NCI-H2081 (cell line): ENCODE measurements around the gene SP4.

Experiments used
- DNase-seq, 2 experiments: peaks; one replicate each; lab custom pipeline; 2025; lab: John Stamatoyannopoulos, UW

Gene SP4

DNA sequence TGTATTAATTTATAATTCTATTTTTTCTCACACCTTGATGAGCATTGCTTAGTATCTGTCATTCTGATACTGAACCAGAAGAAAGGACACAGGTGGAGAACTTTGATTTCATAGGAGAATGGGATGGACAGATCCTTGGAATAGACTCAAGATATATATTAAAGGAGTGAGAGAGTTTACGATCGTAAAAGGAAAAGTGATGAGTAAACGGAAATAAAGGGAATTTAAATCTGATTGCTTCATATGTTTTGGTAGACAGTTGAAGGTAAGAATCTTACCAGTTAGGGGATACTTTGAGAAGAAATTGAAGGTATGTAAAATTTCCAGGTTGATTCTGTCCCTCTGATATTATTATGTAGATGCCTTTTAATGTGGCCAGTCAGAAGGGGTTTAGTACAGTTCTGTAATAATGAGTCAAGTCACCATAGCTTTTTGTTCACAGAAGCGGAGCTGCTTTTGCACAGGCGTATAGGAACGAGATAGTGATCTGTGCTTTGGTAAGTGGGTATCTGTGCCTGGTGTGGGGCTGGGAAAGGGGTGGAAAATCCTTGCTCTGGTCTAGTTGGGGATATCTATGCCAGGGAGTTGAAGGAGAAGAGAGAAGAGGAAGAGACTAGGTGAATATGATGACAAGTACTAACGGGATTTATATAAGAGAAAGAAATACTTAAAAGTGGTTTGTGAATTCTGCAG, 15.4 kb downstream of the SP4 start:
- DNase-seq: no peak

GRCh38 chr7:21448974-21449373, 21.1 kb downstream of the SP4 start:
- no peak for DNase-seq

DNA sequence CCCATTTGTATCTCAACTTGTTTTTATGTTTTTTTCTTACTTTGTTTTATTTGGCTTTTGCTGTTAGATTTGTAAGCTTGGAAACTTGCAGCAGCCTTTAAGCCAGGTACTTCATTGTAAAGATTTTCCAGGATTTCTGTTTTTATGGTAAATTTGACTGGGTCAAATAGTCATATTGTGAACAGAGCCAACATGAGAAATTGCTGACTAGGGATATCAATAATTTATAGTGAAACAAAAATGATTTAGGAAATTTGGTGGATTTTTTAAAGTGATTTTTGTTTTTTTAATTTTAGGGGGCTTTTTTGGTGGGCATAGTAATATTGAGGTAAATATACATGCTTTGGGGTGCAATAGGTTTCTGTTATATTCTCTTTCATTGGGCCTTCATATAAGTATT, 22.2 kb downstream of the SP4 start:
- DNase-seq: no peak

- DNase-seq: no peak
These were observed 23.1 kb downstream of the SP4 start for GRCh38 chr7:21450941-21451340.

DNA sequence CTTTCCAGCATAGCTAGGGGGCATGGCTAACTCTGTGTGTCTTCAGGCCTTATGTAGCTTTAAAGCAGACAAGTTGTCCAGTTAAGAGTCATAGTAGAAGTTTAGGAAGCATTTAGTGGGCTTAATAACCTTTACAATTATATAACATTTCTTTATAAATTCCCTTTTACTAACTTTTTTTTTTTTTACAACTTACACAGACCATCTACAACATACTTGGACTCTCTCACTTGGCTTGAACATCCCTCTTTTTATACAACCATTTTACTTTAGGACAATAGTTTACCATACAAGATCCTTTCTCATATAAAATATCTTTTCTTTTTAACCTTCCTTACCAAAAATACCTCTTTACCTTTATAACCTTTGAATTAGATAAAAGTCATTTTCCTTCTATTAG, 26.3 kb downstream of the SP4 start:
- DNase-seq: no peak

DNA sequence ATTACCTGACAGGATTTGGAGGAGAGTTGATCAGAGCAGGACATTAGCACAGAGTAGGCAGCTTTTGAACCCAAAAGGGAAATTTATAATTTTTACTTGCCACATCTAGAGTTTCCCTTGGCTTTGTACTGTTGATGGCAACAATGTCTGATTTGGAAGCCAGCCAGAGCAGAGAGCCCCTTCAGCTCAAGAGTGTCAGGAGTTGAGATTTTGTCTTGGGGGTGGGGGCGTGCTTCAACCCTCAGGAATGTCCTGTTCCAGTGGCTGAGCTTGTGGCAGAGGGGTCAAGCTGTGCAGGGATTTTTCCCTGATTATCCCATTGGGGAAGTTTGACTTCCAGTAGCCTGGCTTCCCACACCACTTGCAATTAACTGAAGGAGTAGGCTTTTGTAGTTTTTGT, 27.0 kb downstream of the SP4 start:
- no peak for DNase-seq

DNA sequence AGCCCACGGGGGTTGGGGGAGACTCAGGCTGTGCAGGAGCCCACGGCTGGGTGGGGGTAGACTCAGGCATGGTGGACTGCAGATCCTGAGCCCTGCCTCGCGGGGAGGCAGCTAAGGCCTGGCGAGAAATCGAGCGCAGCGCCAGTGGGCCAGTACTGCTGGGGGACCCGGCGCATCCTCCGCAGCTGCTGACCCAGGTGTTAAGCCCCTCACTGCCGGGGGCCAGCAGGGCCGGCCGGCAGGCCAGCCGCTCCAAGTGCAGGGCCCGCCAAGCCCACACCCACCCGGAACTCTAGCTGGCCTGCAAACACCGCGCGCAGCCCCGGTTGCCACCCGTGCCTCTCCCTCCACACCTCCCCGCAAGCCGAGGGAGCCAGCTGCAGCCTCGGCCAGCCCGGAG, 33.4 kb downstream of the SP4 start:
- DNase-seq: no peak

GRCh38 chr7:21462081-21462480, 34.2 kb downstream of the SP4 start:
- DNase-seq: no peak

- DNase-seq: no peak
These were observed 35.6 kb downstream of the SP4 start for GRCh38 chr7:21463524-21463923.

DNA sequence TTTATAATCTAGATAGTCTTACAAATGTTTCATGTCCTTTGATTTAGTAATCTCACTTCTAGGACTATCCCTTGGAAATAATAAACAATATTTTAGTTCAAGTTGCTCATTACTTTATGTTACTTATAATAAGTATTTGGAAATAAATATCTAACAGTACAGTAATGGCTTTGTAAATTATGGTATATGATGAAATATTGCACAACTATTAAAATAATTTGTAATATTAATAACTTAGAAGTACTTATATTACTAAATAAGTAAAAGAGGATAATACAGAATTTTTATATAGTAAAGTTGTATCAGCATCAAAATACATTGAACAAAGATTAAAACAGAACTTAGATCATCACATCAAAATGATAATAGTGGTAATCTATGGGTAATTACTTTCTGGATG, 41.1 kb downstream of the SP4 start:
- DNase-seq: no peak

- no peak for DNase-seq
These were observed 42.0 kb downstream of the SP4 start for GRCh38 chr7:21469894-21470293.

GRCh38 chr7:21472029-21472428, 44.1 kb downstream of the SP4 start:
- no peak for DNase-seq

DNA sequence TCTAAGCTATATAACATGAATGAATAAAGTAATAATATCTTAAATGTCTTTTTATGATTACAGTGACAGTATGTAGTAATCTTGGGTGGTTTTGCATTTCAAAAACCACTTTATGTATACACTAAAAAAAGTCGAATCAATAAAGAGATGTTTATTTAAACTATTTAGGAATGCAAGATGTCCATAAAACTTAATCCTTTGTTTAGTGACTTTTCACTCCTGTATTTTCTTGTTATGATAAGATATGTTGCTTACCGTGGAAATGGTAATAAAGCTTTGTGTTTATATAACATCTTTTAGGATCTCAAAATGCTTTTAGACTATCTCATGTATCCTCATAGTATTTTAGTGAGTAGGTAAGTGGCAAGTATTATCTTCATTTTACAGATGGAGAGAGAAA, 48.5 kb downstream of the SP4 start:
- DNase-seq: no peak

GRCh38 chr7:21480693-21481403, 53.0 kb downstream of the SP4 start:
- DNase-seq: no peak

DNA sequence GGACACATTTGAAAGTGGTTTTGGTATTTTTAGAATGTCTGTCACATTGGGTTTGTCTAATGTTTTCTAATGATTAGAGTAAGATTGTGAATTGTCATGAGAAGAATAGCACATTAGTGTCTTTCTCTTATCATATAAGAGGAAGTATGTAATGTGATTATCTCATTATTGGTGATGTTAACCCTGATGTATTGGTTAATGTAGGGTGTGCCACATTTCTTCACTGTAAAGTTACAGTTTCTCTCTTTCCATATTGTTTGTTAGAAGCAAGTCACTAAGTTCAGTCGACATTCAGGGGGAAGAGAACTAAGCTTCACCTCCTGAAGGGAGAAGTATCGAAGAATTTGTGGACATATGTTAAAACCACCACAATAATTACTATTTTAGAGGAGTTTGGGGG, 58.6 kb downstream of the SP4 start:
- no peak for DNase-seq

DNA sequence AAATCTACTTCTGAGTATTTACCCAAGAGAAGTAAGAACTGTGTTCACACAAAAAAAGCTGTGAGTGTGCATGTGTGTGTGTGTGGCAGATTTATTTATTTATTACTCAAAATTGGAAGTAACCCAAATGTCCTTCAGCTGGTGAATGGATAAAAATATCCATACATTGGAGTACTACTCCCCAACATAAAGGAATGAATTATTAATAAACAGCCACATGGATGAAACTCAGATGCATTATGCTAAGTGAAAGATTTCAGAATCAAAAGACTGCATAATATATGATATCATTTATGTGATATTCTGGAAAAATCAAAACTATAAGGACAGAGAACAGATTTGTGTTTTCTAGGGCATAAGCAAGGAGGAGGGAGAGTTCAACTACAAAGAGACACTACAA, 67.8 kb downstream of the SP4 start:
- DNase-seq: no peak

GRCh38 chr7:21497072-21497471, 69.2 kb downstream of the SP4 start:
- no peak for DNase-seq

- DNase-seq: no peak
These were observed 72.4 kb downstream of the SP4 start for GRCh38 chr7:21500117-21500832.

DNA sequence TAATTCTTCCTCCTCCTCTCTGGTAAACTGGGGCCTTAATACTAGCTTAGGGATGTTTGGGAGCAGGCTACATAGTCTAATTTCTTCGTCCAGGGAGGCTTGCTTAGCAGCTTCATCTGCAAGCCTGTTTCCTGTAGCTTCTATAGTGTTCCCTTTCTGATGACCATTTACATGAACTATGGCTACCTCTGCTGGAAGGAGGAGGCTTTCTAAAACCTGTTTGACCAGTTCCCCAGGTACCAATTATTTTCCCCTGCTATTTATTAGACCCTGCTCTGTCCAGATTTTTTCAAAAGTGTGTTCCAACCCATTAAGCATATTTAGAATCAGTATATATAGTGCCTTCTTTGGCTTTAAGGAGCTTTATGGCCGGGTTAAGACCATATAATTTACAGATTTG, 76.1 kb downstream of the SP4 start:
- peak in 1 of 2 experiments; percentile 20 for DNase-seq

DNA sequence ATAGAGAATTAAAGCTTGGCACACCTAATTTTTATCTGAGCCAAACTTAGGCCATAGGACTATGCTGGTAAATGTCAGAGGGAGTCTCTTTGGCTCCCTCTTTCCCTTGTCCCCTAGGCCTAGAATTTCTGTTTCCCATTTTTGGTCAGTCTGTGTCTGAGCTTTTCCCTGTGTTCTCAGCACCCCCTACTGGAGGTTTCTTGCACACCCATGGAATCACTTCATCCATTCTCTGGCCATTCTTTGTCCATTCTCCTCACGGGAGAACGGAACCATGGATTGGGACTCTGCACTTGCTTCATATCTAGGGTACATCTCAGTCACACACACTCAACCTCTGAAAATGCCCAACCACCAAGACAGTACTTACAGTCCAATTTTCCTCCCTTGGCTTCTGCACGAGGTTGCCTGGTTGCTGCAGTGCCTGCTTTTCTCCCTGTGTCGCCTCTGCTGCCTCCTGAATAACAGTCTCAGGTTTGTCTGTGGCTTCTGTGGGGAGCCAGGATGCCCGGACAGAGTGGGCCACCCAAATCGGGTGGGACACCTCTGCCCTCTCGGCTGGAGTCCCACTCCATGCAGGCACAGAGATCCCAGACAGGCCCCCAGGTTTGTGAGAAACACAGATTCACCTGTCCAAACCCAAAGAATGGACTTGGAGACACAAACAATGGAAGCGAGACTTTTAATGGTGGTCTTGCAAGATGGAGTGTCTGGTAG, 79.9 kb downstream of the SP4 start:
- DNase-seq: peak in 1 of 2 experiments; percentile 17

DNA sequence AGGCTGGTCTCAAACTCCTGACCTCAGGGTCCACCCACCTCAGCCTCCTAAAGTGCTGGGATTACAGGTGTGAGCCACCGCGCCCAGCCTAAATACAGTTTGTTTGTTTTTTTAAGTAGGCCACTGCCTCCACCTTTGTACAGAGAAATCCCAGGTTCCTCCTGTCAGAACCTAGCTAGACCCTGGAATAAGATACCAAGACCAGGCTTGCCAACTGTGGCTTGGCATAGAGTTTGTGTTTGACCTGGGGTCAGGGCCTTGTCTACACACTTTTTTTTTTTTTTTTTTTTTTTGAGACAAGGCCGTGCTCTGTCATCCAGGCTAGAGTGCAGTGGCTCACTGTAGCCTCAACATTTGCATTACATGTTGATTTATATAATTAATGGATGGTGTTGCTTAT, 80.7 kb downstream of the SP4 start:
- no peak for DNase-seq

DNA sequence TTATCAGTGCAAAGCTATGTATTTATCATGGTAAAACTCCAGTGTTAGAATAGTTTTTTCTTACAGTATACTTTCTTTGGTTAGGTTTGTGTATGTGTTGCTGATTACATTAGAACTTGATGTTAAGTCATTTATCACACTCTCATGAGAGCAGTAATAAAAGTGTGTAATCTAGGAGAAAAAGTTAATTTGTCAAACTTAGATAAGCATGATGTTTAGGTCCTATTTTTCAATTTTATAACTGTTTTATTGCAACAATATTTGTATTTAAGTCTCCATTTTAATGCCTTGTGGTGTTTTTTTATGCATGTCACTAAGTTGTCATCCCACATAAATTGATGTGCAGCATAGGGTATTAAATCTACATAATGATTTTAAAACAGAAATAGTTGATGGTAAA, 86.2 kb downstream of the SP4 start:
- no peak for DNase-seq

- no peak for DNase-seq
These were observed 96.8 kb downstream of the SP4 start for GRCh38 chr7:21524680-21525079.
